GM23338 (cell line): ENCODE measurements around the gene EPHB1.

Experiments used
- CREB1 ChIP-seq: fragments of 250-450 bp; sonication (Bioruptor Pico); IDR thresholded peaks from 2 replicates; pipeline ENCODE4 v1.5.0; 2020; ENCODE audit warnings: low read depth, mild to moderate bottlenecking, moderate library complexity
- CTCF ChIP-seq, 2 experiments: fragments of 200-600 bp in 1 of 2; sonication (generic) in 1 of 2; conservative IDR thresholded peaks; 2 replicates each; pipeline versions ENCODE4 v1.5.1 to v1.6.1; 2016 to 2017; ENCODE audit warnings: antibody characterized with exemption in 2 of 2, low read depth in 2 of 2, mild to moderate bottlenecking in 2 of 2, moderate library complexity in 1 of 2
- EZH2 ChIP-seq: fragments of 200-600 bp; sonication (generic); IDR thresholded peaks from one replicate; pipeline ENCODE4 v1.8.0; 2017; ENCODE audit warnings: antibody characterized with exemption, mild to moderate bottlenecking, low read depth; ENCODE audit not compliant: unreplicated experiment
- EZH2phosphoT487 ChIP-seq: fragments of 200-600 bp; sonication (generic); IDR thresholded peaks from one replicate; pipeline ENCODE4 v1.8.1; 2018; ENCODE audit warnings: antibody characterized with exemption; ENCODE audit not compliant: unreplicated experiment
- JUNB ChIP-seq: IDR thresholded peaks from one replicate; pipeline ENCODE4 v1.6.1; 2016; ENCODE audit warnings: antibody characterized with exemption; ENCODE audit not compliant: unreplicated experiment
- POLR2AphosphoS5 ChIP-seq: IDR thresholded peaks from 2 replicates; pipeline ENCODE4 v1.6.1; 2016; ENCODE audit warnings: antibody characterized with exemption, low read depth
- REST ChIP-seq: IDR thresholded peaks from one replicate; pipeline ENCODE4 v1.6.1; 2018; ENCODE audit warnings: antibody characterized with exemption; ENCODE audit not compliant: unreplicated experiment

GRCh38 chr3:135084405-135084804, 289.3 kb downstream of the EPHB1 start:
- TF ChIP-seq CTCF (conservative IDR thresholded peaks at IDR 0.05; ENCODE audit: low read depth in 2 of 2) (no peak), REST (no peak), CREB1 (no peak), EZH2 (no peak), EZH2phosphoT487 (no peak), POLR2AphosphoS5 (no peak), JUNB (no peak)
